Hepatocyte (in vitro differentiated cells): ENCODE data around the gene CPT1B. TPM values are rescaled to one million over a fixed set of nuclear protein-coding genes. Genes with fewer than 3 reads are reported as not detected.

Experiments used
- DNase-seq: peaks from one replicate; pipeline ENCODE4 v3.0.0-alpha.2; 2016; ENCODE audit warnings: low spot score
- H2AFZ ChIP-seq: fragments of 200-600 bp; sonication (generic); 2 replicates; pipeline ENCODE4 v1.6.0; 2016; ENCODE audit warnings: antibody characterized with exemption, mild to moderate bottlenecking
- H3K27ac ChIP-seq: fragments of 200-600 bp; sonication (generic); 2 replicates; pipeline ENCODE4 v1.5.1; 2016; ENCODE audit warnings: mild to moderate bottlenecking
- H3K27me3 ChIP-seq: fragments of 200-600 bp; sonication (generic); 2 replicates; pipeline ENCODE4 v1.6.1; 2016
- H3K36me3 ChIP-seq: fragments of 200-600 bp; sonication (generic); replicated peaks from 2 replicates; pipeline ENCODE4 v1.5.1; 2016; ENCODE audit warnings: low read depth; ENCODE audit not compliant: insufficient read depth
- H3K4me1 ChIP-seq: fragments of 200-600 bp; sonication (generic); 2 replicates; pipeline ENCODE4 v1.5.1; 2016; ENCODE audit warnings: mild to moderate bottlenecking, moderate library complexity; ENCODE audit not compliant: insufficient read depth
- H3K4me2 ChIP-seq: fragments of 200-600 bp; sonication (generic); 2 replicates; pipeline ENCODE4 v1.6.0; 2016
- H3K4me3 ChIP-seq: fragments of 200-600 bp; sonication (generic); 2 replicates; pipeline ENCODE4 v1.5.1; 2016; ENCODE audit warnings: mild to moderate bottlenecking
- H3K79me2 ChIP-seq: fragments of 200-600 bp; sonication (generic); 2 replicates; pipeline ENCODE4 v1.6.0; 2017; ENCODE audit warnings: mild to moderate bottlenecking
- H3K9me2 ChIP-seq: fragments of 200-600 bp; sonication (generic); replicated peaks from 2 replicates; pipeline ENCODE4 v1.6.0; 2017; ENCODE audit warnings: mild to moderate bottlenecking; ENCODE audit not compliant: insufficient read depth
- H3K9me3 ChIP-seq: fragments of 200-600 bp; sonication (generic); 2 replicates; pipeline ENCODE4 v1.5.1; 2016; ENCODE audit warnings: low read depth, mild to moderate bottlenecking
- H4K20me1 ChIP-seq: fragments of 200-600 bp; sonication (generic); 2 replicates; pipeline ENCODE4 v1.6.0; 2016; ENCODE audit warnings: mild to moderate bottlenecking; ENCODE audit not compliant: insufficient read depth, poor library complexity, severe bottlenecking
- CTCF ChIP-seq: fragments of 200-600 bp; sonication (generic); IDR thresholded peaks from 2 replicates; pipeline ENCODE4 v1.5.1; 2016; ENCODE audit warnings: antibody characterized with exemption, mild to moderate bottlenecking; ENCODE audit not compliant: poor library complexity
- EZH2 ChIP-seq: fragments of 200-600 bp; sonication (generic); IDR thresholded peaks from 2 replicates; pipeline ENCODE4 v1.6.1; 2016; ENCODE audit warnings: antibody characterized with exemption, mild to moderate bottlenecking, borderline replicate concordance
- EZH2phosphoT487 ChIP-seq: fragments of 200-600 bp; sonication (generic); IDR thresholded peaks from one replicate; pipeline ENCODE4 v1.6.1; 2018; ENCODE audit warnings: antibody characterized with exemption, mild to moderate bottlenecking, low read depth, moderate library complexity; ENCODE audit not compliant: unreplicated experiment, severe bottlenecking
- WGBS: methylation state at CpG from one replicate; pipeline ENCODE4 v1.1.6; 2016; ENCODE audit warnings: low lambda C conversion rate; ENCODE audit errors: missing lambda C conversion rate; 5-methylcytosine and 5-hydroxymethylcytosine counted together
- polyA plus RNA-seq: library from polyadenylated mRNA; unstranded; fragments of >200 nt; fragmentation: Nextera tagmentation; extraction: Ambion mirVana; gene quantifications from 2 replicates; pipeline ENCODE4 v1.2.1, GENCODE V29; 2016
- total RNA-seq: library from RNA; depleted of rRNA; stranded (reverse); fragments of >200 nt; gene quantifications from 2 replicates; pipeline ENCODE4 v1.2.3, GENCODE V29; 2014

The CPT1B gene
- total and polyA plus RNA-seq, 2 experiments from 2014 or later: 27.5 to 64.0 TPM

GRCh38 chr22:50550395-50550794, 27.8 kb downstream of the CPT1B start:
- Histone ChIP-seq H3K79me2 (no peaks in the 10 kb centered on the region), H3K27me3 (no peaks in the 10 kb centered on the region), H3K9me2 (no peaks in the 10 kb centered on the region), H4K20me1 (no peaks in the 10 kb centered on the region), H2AFZ (no peak overlapping the region), H3K36me3 (no peaks in the 10 kb centered on the region), H3K27ac (no peak overlapping the region), H3K4me3 (no peak overlapping the region), H3K9me3 (no peaks in the 10 kb centered on the region), H3K4me1 (no peaks in the 10 kb centered on the region), H3K4me2 (no peak overlapping the region)
- TF ChIP-seq EZH2: no peak
- no peak for TF ChIP-seq CTCF
- TF ChIP-seq EZH2phosphoT487: no peak
- no peak for DNase-seq
- WGBS: 94% methylated on average over 7 of the region's 8 CpGs

- H3K9me3 ChIP-seq: no peaks in the 10 kb centered on the region
- no peak overlapping the region for H3K4me3 ChIP-seq
- no peaks in the 10 kb centered on the region for H3K79me2 ChIP-seq
- TF ChIP-seq EZH2phosphoT487: no peak
- no peak for TF ChIP-seq CTCF
- TF ChIP-seq EZH2: no peak
- no peaks in the 10 kb centered on the region for H3K27me3 ChIP-seq
- H3K4me1 ChIP-seq: peaks cover 9% of the 10 kb centered on the region
- DNase-seq: no peak
- H3K9me2 ChIP-seq: no peaks in the 10 kb centered on the region
- H2AFZ ChIP-seq: no peak overlapping the region
- WGBS: 97% methylated on average over 47 of the region's 68 CpGs
- no peaks in the 10 kb centered on the region for H3K36me3 ChIP-seq
- H4K20me1 ChIP-seq: no peaks in the 10 kb centered on the region
- H3K4me2 ChIP-seq: no peak overlapping the region
- no peak overlapping the region for H3K27ac ChIP-seq
Measured at GRCh38 chr22:50548921-50549790, 29.1 kb downstream of the CPT1B start.

GRCh38 chr22:50548040-50548920, 29.9 kb downstream of the CPT1B start:
- no peaks in the 10 kb centered on the region for H3K9me2 ChIP-seq
- no peak overlapping the region for H3K27ac ChIP-seq
- DNase-seq: no peak
- no peaks in the 10 kb centered on the region for H3K79me2 ChIP-seq
- no peaks in the 10 kb centered on the region for H3K36me3 ChIP-seq
- H3K4me1 ChIP-seq: peaks cover 13% of the 10 kb centered on the region
- TF ChIP-seq EZH2phosphoT487 (no peak), CTCF (no peak), EZH2 (no peak)
- no peaks in the 10 kb centered on the region for H3K9me3 ChIP-seq
- no peak overlapping the region for H3K4me3 ChIP-seq
- H3K27me3 ChIP-seq: no peaks in the 10 kb centered on the region
- H2AFZ ChIP-seq: no peak overlapping the region
- no peaks in the 10 kb centered on the region for H4K20me1 ChIP-seq
- H3K4me2 ChIP-seq: no peak overlapping the region
- 92% methylated on average over 17 of the region's 56 CpGs for WGBS
